Ramos (cell line): ENCODE data around the gene NUDT8.
"Not testable (repeated sequence)": the region's sequence is repeated elsewhere in the genome, so short reads cannot be mapped to it uniquely, and the experiment has no call there.

Source experiments
- in situ Hi-C: fragments of 300-500 bp; cut with MboI; formaldehyde crosslinking; loops from one replicate; pipeline ENCODE4 v1.14.3; 2022; ENCODE audit warnings: low sequenced_read_pairs; ENCODE audit not compliant: unreplicated experiment

NUDT8 gene

DNA sequence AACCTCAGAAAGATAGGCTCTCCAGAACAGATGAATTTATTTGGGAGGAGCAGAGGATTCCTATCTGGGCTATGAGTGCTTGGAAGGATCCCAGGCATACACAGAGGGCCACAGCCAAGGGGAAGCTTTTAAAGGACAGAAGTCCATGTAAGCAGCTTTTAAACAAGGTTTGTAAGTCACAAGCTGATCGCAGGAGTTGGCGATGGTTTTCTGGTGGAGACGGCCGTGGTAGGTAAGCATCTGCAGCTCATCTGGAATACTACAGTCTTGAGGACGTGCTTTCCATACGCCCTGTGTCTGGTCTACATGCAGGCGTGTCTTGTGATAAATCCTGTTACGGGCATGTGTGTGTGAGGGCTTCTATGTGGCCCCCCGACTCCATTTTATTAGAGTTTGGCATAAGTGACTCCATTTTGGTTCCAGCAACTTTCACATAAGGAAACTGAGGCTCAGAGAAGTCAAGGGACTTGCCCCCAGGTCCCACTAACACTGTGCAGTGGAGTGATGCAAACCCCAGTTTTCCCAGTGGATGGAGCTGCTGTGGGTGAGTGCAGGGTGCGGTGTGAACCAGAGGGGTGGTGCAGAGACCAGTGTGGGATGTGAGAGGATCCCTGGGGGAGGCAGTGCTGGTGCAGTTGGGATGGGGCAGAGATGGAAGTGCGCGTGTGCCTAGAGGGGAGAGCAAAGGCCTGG lies 32.6 kb upstream of the NUDT8 start:
- in situ Hi-C loops: no loop called here

DNA sequence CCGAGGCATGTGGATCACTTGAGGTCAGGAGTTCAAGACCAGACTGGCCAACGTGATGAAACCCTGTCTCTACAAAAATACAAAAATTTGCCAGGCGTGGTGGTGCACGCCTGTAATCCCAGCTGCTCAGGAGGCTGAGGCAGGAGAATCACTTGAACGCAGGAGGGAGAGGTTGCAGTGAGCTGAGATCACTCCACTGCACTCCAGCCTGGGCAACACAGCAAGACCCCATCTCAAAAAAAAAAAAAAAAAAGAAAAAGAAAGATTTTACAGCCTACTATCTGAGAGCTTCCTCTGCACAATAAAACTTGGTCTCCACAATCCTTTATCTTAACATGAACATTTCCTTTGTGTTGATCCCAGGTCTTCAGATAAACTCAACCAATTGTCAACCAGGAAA lies 31.0 kb upstream of the NUDT8 start:
- in situ Hi-C loops: not testable (repeated sequence)

DNA sequence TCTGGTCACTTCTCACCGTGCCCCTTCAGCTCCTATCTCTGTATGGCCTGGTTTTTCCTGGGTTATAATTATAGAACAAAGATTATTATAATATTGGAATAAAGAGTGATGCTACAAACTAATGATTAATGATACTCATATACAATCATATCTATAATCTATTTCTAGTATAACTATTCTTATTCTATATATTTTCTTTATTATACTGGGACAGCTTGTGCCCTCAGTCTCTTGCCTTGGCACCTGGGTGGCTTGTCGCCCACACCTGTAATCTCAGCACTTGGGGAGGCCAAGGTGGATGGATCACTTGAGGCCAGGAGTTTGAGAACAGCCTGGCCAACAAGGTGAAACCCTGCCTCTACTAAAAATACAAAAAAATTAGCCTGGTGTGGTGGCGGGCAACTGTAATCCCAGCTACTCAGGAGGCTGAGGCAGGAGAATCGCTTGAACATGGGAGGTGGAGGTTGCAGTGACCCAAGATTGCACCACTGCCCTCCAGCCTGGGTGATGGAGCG lies 30.0 kb upstream of the NUDT8 start:
- in situ Hi-C loops: not testable (repeated sequence)

DNA sequence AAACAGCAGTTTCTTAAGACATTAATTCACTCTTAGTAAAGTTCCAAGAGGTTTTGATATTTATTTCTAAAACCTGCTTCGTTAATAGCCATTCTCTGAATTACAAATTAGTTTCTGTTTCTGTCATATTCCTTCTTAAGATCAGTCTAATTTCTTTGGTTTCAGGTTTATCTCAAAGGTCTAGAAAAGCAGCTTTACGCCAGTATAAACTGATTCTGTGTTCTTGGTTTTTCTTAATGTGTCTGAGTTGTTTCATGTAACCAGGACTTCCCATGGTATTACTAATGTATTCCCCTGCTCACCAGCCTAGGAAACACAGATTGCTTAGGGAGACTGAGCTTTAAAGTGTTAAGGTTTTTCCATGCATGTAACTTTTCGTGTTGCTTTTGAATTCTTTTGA lies 27.6 kb upstream of the NUDT8 start:
- in situ Hi-C loops: no loop called here

DNA sequence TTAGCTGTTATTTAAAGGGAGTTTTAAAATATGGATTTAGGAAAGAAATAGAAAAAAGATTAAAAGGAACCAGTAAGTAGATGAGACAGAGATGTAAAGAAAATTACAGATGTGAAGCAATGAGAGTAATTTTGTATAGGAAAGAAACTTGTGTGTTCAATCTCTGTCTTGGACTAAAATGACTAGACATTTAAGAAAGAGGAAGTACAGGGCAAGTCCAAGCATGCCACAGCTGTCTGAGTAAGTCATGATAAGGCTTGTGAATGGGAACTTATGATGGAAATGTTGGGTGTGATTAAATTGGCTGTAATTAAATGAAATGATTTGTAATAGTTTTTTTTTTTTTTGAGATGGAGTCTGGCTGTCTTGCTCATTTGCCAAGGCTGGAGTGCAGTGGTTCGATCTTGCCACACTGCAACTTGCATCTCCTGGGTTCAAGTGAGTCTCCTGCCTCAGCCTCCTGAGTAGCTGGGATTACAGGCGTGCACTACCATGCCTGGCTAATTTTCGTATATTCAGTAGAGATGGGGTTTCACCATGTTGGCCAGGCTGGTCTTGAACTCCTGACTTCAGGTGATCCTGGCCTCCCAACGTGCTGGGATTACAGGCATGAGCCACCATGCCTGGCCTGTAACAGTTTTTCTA lies 26.7 kb upstream of the NUDT8 start:
- in situ Hi-C loops: no loop called here

DNA sequence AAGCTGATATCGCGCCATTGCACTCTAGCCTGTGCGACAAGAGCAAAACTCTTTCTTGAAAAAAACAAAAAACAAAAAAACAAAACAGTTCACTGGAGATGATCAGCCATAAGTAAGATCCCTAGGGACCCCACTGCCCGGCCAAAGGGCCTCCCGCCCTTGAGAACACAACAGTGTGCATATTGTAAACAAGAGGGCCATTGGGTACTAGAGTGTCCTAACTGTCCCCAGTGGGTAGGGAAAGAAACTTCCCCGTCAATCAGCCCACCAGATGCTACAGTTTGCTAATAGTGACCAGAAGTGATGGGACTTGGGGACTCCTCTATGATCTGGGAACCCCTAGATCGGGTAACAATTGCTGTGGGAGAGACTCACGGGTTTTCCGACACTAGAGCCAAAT lies 24.5 kb upstream of the NUDT8 start:
- in situ Hi-C loops: no loop called here

DNA sequence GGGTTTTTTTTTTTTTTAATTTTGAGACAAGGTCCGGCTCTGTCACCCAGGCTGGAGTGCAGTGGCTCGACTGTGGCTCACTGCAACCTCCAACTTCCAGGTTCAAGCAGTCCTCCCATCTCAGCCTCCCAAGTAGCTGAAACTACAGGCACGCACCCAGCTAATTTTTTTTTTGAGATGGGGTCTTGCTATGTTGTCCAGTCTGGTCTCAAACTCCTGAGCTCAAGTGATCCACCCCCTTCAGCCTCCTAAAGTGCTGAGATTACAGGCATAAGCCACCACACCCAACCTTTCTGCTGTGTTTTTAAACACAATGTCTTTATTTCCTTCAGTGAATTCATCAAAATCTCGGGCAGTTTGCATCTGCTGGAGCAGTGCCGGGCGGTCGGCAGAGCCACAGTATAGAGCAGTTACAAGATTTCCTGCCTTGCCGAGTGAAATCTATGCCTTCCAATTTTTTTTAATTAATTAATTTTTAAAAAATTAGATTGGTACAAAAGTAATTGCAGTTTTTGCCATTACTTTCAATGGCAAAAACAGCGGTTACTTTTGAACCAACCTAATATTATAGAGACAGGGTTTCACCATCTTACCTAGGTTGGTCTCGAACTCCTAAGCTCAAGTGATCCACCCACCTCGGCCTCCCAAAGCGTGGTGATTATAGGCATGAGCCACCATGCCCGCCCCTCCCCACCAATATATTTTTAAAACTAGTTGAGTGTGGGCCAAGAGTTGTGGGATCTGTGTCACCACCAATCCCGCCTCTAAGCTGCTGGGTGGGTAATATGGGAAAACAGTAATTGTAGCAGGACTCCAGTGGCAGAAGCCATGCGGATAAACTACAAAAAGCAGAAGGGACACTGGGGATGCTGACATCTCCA lies 23.5 kb upstream of the NUDT8 start:
- in situ Hi-C loops: no loop called here

DNA sequence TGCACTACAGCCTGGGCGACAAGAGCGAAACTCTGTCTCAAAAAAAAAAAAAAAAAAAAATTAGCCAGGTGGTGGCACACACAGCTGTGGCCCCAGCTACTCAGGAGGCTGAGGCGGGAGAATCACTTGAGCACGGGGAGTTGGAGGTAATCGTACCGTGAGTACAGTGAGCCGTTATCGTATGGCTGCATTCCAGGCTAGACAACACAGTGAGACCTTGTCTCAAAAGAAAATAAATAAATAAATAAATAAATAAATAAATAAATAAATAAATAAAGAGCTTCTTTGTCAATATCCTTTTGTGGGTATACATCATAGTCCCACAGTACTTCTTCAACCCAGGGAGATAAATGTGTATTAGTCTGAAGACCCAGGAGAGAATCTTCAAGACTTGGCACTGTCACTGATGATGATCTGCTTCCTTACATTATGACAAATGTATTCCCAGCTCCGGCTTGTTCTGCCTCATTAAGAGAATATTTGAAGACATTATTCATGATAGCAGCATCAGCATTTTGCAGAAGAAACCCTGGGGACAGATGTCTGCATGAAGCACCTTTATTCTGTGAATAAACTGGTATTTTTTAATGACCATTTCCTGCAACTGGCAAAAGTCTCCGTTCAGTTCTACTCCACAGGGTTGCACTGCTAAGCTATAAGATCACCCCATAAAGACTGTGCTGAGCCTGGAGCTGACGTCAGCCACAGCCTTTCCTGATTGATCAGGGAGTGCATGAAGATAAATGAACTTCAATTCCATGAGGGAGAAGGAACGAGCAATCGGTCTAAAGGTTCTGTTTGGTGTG lies 22.4 kb upstream of the NUDT8 start:
- in situ Hi-C loops: no loop called here

DNA sequence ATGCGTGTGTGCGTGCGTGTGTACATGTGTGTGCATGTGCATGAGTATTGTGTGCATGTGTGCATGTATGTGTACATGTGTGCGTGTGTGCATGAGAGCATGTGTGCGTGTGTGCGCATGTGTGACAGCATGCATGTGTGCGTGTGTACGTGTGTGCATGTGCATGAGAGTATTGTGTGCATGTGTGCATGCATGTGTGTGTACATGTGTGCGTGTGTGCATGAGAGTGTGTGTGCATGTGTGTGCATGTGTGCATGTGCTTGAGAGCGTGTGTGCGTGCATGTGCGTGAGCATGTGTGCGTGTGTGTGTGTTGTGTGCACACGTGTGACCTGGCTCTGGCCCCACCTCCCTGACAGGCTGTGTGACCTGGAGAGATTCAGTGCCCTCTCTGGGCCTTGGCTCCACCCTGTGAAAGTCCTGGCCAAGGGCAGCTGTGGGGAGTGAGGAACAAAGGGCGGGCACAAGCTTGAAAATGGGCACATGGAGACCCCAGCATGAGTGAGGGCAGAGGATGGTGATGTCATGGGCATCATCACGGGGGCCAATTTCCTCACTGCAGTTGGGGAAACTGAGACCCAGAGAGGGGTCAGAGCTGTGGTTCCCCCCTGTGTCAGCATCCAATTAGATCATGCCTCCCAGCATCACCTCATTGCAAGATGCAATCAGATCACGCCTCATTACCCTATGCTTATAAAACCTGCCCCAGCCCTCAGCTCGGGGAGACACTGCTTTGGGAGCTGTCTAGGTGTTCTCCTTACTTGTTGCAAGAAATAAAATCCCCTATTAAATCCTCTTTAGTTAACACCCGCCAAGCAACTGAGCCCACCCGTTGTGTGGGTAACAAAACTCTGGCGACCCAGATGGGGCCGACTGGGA lies 20.1 kb upstream of the NUDT8 start:
- in situ Hi-C loops: no loop called here

DNA sequence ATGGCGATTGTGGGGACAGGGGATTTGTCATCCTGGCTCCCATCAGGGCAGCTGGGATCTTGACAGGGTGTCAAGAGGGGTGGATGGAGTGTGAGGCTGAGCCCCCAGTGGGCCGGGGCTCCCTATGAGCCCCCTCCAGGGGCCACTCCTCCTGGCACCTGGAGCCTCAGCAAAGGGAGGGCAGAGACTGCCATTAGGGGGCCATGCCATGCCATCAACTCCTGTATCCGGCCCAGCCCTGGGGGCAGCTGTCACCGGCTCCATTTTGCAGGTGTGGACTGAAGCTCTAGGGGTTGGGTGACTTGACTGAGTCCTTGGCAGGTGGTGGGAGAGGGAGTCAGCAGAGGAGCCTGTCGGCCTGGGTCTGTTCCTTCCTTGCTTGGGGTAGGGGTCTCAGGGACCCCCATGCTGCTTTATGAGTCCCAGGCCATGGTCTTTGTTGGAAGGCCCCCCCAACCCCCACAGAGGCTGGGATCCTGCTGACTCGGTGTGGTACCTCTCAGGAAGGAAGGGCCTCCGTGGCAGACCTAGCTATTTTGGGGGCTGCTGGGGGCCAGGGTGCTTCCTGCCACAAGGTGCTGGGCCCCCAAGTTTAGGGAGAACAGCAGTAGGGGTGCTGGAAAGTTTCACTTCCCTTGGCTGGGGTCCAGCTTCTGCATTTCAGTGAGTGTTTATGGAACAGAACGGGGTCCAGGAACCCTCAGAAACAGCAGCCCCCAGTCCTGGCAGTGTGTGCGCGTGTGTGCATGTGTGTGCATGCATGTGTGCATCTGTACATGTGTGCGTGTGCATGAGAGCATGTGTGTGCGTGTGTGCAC lies 19.3 kb upstream of the NUDT8 start:
- in situ Hi-C loops: no loop called here

DNA sequence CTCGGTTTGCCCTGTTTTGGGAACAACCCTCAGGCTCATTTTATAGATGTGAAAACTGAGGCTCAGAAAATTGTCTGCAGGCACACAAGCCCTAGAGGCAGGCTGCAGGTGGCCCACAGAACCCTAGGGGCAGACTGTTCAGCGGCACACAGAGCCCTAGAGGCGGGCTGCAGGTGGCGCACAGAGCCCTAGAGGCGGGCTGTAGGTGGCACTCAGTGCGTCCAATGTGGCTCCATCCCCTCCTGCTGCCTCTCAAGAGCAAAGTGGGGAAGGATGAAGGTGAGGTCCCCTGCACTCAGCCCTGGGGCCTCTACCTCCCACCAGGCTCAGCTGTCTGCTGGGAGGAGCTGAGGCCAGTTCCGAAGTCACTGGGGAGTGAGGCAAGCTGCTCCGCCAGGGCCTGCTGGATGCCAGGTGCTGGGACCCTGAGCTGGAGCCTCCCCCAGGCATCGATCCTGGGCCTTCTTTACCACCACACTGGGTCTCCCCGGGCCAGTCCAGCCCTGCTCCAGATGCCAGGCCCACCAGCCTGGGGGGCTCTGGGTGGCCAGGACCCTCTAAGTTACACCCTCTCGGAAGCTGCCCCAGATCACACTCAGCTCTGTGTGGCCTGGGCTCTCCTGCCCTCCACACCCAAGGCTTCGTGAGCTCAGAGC lies 18.5 kb upstream of the NUDT8 start:
- in situ Hi-C loops: no loop called here

DNA sequence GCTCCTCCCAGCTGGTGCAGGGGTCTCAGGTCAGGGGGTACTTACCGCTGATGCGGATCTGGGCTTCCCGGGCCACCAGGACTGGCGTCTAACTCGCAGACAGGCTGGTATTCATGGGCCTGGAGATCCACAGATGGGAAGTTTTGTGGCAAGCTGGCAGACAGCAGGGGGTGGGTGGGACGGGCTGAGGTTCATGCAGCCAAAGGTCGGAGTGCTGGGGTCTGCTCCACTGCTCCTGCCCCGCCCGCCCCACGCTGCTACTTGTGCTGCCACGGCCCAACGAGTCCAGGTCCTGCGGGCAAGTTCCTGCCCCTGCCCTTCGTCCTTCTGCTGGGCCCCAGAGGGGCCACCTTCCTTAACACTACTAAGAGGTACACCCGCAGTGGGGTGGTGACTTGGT lies 17.7 kb upstream of the NUDT8 start:
- in situ Hi-C loops: no loop called here

DNA sequence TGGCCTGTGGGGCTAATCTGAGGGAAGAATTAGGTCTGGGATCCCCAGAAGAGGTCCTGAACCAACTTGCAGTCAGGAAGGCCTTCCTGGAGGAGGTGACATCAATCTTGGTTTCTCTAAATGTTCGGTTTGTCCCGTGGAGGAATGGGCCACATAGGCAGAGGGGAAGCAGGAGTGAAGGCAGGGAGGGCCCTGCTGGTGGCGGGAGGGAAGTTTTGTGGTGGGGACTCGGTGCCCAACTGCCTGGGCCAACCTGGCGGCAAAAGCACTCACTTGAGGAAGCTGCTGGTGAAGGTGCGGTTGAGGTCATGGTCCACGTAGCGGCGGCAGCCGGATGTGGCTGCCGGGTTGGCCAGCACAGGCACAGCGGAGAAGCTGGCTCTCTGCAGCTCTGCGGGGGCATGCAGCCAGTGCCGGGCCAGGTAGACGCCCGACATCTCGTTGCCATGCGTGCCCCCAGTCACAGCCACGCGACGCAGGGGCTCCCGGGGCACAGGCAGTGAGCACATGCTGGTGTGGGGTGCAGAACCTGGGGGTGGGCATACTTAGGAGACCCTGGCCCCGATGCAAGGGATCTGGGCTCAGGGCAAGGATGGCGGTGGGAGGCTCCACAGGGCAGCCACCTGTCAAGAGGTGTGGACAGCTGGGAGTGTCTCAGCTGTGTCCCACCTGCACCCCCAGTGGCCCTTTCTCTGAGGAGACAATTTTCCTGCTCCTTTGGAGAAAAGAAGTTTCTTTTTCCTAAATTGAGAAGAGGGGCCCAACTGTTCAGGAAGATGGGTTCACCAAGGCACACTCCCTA lies 17.0 kb upstream of the NUDT8 start:
- in situ Hi-C loops: no loop called here

DNA sequence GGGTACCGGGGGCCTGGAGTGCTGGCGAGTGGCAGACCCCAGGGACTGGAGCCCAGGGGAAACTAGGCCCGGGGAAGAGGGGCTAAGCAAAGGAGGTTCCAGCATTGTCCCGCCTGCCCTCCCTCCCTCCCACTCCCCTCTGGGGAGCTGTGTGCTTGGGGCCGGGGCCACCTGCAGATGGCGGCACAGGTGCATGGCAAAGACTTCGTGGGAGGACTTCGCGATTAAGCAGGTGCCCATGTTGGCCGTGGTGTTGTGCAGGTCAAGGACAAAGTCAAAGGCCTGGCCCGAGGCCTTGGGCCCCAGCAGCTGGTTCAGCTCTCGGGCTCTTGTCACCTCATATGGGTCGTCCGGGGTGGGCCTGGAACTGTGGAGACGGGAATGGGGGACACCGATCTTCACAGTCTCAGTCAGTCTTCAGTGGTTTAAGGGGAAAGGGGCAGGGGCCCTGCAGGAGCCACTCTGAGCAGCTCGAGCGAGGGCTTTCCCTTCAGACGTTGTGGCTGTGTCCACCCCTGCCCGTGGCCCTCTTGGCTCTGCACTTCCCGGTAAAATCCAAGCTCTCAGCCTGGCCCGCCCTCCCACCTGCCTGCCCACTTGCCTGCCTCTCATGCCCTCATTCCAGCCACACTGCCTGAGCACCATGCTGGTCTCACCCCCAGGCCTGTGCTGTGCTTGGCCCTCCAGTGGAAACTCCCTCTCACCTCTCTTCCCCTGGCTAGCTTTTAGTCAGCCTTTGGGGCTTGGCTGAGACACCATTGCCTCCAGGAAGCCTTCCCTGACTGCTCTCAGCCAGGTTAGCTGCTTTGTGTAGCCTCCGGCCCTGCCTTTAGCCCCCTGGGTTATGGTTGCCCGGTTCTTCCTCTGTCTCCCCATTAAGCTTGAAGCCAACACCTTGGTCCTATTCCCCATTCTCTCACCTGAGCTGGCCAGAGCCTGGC lies 16.1 kb upstream of the NUDT8 start:
- in situ Hi-C loops: no loop called here

DNA sequence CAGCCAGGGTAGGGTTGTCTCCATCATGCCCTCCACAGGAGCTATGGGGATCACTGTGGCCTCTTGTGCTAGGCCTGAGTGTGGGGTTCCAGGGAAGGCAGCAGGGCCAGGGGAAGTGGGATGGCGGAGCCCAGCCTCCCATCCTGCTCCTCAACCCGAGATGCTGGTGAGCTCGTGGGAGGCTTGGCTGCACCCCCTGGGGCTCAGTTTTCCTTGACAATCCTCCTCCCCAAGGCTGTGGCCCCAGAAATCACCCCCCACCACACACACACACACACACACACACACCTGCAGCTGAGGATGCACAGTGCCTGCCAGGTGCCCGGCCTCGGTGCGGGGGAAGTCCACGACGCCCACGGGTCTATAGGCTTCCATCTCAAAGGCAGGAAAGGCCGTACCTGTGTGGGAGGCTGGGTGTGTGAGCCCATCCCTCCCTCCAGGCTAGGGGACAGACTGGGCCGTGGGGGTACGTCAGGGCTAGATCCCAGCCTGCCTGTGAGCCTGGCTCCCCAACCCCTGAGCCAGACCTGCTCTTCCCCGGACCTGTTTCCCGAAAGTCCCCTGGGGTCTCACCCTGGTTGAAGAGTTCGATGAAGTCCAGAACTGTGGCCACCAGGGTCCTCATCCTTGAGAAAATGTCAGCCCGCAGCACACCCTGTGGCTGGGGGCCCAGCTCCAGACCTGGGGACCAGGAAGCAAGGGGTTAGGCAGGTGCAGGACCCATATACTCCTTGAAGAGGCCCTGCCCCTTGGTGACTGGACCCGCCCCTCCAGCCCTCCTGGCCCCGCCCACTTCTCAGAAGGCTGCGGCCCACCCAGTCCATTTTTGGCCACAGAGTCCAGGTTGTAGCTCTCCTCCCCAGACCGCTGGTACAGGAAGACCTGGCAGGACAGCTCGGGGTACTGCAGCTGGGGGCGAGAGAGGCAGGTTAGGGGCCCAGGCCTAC lies 15.0 kb upstream of the NUDT8 start:
- in situ Hi-C loops: no loop called here
